ENCODE results near the gene SLC25A47.
"Not testable (repeated sequence)": the region's sequence is repeated elsewhere in the genome, so short reads cannot be mapped to it uniquely, and the experiment has no call there.

SLC25A47 gene, protein sequence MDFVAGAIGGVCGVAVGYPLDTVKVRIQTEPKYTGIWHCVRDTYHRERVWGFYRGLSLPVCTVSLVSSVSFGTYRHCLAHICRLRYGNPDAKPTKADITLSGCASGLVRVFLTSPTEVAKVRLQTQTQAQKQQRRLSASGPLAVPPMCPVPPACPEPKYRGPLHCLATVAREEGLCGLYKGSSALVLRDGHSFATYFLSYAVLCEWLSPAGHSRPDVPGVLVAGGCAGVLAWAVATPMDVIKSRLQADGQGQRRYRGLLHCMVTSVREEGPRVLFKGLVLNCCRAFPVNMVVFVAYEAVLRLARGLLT

DNA sequence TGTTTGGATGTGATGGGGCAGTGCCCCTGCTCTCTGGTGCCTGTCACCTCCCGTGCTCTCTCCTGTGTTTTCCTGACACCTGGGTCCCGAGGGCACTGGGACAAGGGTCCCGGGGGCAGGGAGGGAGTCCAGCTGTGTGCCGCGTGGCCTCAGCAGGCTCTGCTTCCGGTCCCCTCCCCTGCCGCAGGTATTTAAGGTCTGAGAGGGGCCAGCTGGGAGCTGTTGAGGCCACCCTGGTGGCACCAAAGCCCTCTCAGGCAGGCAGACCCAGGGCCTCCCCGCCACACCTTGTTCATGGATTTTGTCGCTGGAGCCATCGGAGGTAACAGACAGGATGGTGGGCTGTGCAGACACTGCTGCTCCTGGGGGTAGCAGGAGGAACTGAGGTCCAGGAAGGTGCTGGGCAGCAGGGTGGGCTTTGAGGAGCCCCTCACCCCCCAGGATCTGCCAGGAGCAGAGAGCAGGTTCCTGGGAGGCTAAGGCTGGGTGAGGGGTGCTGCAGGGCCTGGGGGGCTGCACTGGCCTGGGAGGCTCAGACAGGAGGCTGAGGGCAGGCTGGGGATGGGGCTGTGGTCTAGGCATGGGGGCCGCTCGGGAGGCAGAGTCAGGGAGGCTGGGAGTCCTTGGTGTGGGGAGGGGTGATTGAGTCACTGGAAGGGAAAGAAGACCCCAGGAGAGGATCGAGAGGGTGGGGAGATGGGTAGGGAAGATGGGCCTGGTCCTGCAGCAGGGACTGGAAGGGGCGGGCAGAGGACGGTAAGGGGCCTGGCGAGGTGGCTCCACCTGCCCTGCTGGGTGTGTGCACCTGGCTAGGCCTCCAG lies at the start of gene SLC25A47:
TSS of gene SLC25A47 (plus strand) at position 219 of the 821 bp plus-strand sequence. CDS start at position 295, 76 bp downstream.
- Histone ChIP-seq H3K9ac (ENCODE audit: low read length) (no peak within 1 kb of the TSS), H3K4me3 (ENCODE audit: low read length) (no peak within 1 kb of the TSS)

DNA sequence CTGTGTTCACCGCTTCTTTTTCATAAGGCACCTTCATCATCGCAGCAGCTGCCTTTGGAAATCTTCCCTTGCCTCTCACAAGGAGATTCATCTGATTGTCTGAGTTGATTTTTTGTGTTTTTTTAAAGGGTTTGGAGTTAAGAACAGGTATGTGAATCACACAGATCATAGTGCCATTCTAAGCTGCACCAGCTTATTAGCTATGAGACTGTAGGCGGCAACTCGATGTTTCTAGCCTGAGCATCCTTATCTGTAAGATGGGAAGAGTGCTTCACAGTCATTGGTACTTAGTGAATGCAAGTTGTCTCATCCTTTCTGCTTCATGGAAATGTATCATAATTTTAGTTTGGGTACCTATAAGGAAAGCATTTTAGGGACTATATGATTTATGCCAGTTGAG lies 48.9 kb upstream of the SLC25A47 start:
- peaks cover 7% of the 10 kb centered on the region for H3K4me1 ChIP-seq (ENCODE audit: control insufficient read depth, insufficient read depth, low read length)
- no peaks in the 10 kb centered on the region for H3K36me3 ChIP-seq (ENCODE audit: control insufficient read depth, insufficient read depth, low read length)
- no peaks in the 10 kb centered on the region for H3K27me3 ChIP-seq (ENCODE audit: control insufficient read depth, insufficient read depth, low read length)
- no peaks in the 10 kb centered on the region for H3K9me3 ChIP-seq (ENCODE audit: control insufficient read depth, low read length)
- H3K9ac ChIP-seq (ENCODE audit: low read length): no peak overlapping the region
- H3K4me3 ChIP-seq (ENCODE audit: low read length): no peak overlapping the region

More for the DNA sequence above, at the start of gene SLC25A47:
- H3K36me3 ChIP-seq (ENCODE audit: control insufficient read depth, insufficient read depth, low read length): no peaks in the 10 kb centered on the region
- peaks cover 3% of the 10 kb centered on the region for H3K4me1 ChIP-seq (ENCODE audit: control insufficient read depth, insufficient read depth, low read length)
- H3K27me3 ChIP-seq (ENCODE audit: control insufficient read depth, insufficient read depth, low read length): no peaks in the 10 kb centered on the region
- no peaks in the 10 kb centered on the region for H3K9me3 ChIP-seq (ENCODE audit: control insufficient read depth, low read length)

DNA sequence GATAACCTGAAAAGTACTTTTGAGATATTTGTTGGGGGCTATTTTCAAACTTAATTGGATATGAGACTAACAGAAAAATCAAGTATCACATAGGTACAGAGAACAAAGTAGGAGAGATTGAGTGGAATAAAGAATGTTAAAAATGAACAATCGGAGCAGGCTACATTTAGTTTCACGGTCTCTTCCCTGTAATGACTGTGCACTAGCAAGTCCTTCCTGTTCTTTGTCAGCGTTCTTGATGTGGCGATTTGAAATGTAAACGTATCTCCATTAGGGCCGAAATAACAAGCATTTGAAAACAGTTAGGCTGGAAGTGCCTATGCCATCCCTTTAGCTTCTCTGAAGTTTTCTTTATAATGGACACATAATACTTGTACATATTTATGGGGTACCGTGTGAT lies 47.9 kb upstream of the SLC25A47 start:
- Histone ChIP-seq H3K36me3 (ENCODE audit: control insufficient read depth, insufficient read depth, low read length) (no peaks in the 10 kb centered on the region), H3K4me1 (ENCODE audit: control insufficient read depth, insufficient read depth, low read length) (peaks cover 7% of the 10 kb centered on the region), H3K4me3 (ENCODE audit: low read length) (no peak overlapping the region), H3K9ac (ENCODE audit: low read length) (no peak overlapping the region), H3K27me3 (ENCODE audit: control insufficient read depth, insufficient read depth, low read length) (no peaks in the 10 kb centered on the region), H3K9me3 (ENCODE audit: control insufficient read depth, low read length) (no peaks in the 10 kb centered on the region)

DNA sequence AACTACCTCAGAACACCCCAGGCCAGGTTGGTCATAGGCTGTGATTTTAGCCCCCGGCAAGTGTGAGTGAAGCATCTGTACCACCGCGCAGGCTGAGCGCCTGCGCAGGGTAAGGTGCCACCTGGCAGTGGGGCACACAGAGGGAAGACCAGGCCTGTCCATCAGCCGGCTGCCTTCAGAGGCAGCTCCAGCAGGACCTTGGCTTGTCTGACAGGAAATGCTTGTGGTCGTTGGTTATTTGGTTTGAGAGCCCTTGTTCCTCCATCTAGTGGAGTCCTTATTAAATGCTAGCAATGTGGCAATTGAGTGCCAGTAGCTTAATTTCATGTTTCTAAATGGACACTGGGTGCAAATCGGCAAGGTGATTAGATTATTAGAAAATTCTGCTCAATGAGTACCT lies 44.4 kb upstream of the SLC25A47 start:
- Histone ChIP-seq H3K36me3 (ENCODE audit: control insufficient read depth, insufficient read depth, low read length) (no peaks in the 10 kb centered on the region), H3K9me3 (ENCODE audit: control insufficient read depth, low read length) (no peaks in the 10 kb centered on the region), H3K27me3 (ENCODE audit: control insufficient read depth, insufficient read depth, low read length) (no peaks in the 10 kb centered on the region), H3K4me3 (ENCODE audit: low read length) (no peak overlapping the region), H3K4me1 (ENCODE audit: control insufficient read depth, insufficient read depth, low read length) (no peaks in the 10 kb centered on the region), H3K9ac (ENCODE audit: low read length) (no peak overlapping the region)

DNA sequence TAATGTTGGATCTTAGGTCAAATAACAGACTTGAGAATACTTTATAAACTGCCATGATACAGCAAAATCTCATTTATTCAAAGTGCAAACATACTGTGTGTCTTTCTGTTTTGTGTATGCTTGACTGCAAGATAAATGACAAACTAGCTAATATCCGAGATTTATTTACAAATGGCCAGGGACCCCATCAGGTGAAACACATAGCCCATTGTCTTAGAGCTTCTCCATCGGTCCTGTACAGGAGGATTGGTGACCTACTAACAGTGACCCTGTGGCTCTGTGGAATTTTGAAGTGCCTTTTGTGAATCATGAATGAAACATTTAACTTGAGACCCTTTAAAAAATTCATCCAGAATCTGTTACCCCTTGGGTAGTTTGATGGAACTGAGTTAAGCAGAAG lies 44.0 kb upstream of the SLC25A47 start:
- Histone ChIP-seq H3K9me3 (ENCODE audit: control insufficient read depth, low read length) (no peaks in the 10 kb centered on the region), H3K36me3 (ENCODE audit: control insufficient read depth, insufficient read depth, low read length) (no peaks in the 10 kb centered on the region), H3K27me3 (ENCODE audit: control insufficient read depth, insufficient read depth, low read length) (no peaks in the 10 kb centered on the region), H3K4me1 (ENCODE audit: control insufficient read depth, insufficient read depth, low read length) (no peaks in the 10 kb centered on the region), H3K4me3 (ENCODE audit: low read length) (no peak overlapping the region), H3K9ac (ENCODE audit: low read length) (no peak overlapping the region)

DNA sequence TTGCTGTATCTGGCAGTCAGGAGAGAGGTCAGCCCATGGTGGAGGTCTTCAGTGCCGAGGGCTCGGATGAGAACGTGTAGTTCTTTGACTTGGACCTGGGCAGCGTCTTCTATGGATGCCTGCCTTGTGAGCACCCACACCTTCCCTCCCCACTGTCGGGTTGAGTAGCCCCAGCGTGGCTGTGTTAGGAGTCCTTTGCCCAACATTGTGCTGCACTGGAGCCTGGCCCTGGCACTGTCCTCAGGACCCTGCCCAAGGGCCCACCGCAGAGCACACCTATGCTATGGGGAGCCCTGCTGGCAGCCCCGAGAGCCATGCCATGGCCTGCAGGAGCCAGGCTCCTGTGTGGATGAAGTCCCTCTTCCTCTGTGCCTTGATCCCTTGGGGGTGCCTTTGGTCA lies 43.6 kb upstream of the SLC25A47 start:
- Histone ChIP-seq H3K4me3 (ENCODE audit: low read length) (no peak overlapping the region), H3K36me3 (ENCODE audit: control insufficient read depth, insufficient read depth, low read length) (no peaks in the 10 kb centered on the region), H3K9ac (ENCODE audit: low read length) (no peak overlapping the region), H3K27me3 (ENCODE audit: control insufficient read depth, insufficient read depth, low read length) (no peaks in the 10 kb centered on the region), H3K4me1 (ENCODE audit: control insufficient read depth, insufficient read depth, low read length) (peaks cover 3% of the 10 kb centered on the region), H3K9me3 (ENCODE audit: control insufficient read depth, low read length) (no peaks in the 10 kb centered on the region)

DNA sequence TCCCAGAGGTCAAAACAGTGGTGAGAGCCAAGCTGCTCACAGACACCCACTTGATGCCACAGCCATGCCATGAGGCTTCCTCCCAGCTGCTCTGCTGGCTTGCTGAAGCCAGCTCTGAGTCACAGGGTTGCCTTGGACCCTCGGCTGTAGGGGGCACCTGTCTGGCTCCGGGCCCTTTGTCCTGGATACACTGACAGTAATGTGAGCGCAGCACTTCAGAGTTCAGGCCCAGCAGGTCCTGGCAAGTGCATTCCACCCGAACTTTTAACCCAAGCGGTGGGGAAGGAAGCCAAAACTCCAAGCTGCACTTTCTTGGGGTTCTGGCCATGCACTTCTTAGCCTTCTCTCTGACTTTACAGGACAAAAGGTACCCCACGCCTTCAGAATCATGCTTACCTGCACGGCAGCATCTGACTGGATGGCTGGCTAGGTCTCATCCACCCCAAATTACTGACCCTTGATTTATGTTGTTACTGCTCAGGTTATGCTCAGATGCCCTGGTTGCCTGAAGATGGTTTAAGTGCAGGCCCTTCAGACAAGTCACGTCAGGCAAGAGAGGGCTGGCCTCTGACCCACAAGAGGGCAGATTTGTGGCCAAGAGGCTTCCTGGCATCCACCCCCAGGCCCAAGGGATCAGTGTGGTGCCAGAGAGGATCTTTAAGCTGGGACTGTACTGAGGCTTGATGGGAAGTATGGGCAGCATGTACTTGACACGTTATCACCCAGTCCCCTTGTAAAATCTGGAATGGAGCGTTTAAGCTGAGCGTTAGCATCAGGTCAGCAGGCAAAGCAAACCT lies 41.7 kb upstream of the SLC25A47 start:
- Histone ChIP-seq H3K9me3 (ENCODE audit: control insufficient read depth, low read length) (no peaks in the 10 kb centered on the region), H3K27me3 (ENCODE audit: control insufficient read depth, insufficient read depth, low read length) (no peaks in the 10 kb centered on the region), H3K4me3 (ENCODE audit: low read length) (no peak overlapping the region), H3K9ac (ENCODE audit: low read length) (no peak overlapping the region), H3K36me3 (ENCODE audit: control insufficient read depth, insufficient read depth, low read length) (no peaks in the 10 kb centered on the region), H3K4me1 (ENCODE audit: control insufficient read depth, insufficient read depth, low read length) (peaks cover 11% of the 10 kb centered on the region)

DNA sequence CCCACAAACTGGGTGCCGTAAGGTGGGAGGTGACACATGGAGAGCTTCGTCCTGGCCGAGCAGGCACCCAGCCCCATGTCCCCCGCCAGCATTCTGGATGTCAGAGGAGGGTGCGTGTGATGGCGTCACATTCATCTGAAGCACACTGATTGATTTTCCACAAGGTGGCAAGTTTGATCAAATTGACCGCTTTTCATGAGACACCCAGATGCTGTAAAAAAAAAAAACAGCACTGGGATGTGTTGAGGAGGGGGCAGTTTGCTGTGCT lies 41.1 kb upstream of the SLC25A47 start:
- Histone ChIP-seq H3K27me3 (ENCODE audit: control insufficient read depth, insufficient read depth, low read length) (no peaks in the 10 kb centered on the region), H3K4me1 (ENCODE audit: control insufficient read depth, insufficient read depth, low read length) (peaks cover 11% of the 10 kb centered on the region)

DNA sequence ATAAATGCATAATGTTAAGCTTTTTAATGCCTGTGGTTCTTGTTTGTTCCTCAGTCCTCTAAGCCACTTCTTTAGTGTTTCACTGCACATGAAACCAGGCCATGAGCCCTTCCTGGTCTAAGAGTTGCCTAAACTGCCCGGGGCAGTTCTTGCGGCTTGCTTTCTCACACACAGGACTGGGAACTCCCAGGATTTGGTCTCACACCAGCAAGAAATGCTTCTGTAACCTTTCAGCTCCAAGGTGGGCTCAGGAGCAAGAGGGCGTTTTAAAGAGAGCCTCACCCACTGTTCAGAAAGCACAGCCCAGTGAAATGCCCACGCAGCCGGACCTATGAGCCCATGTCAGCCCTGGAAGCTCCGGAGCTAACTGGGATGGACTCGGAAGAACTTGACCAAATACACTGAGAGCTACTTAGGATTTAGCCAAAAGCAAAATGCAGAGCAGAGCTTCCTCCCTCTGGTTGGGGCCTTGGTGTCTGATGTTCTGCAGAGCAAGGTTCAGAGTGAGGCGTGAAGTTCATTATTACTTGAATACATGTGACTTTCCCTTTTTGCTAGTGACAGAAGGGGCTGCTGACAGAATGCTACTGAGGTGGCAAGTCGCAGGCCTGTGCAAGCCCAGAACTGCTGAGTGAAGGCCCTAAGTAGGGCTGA lies 40.2 kb upstream of the SLC25A47 start:
- Histone ChIP-seq H3K36me3 (ENCODE audit: control insufficient read depth, insufficient read depth, low read length) (no peaks in the 10 kb centered on the region), H3K4me3 (ENCODE audit: low read length) (no peak overlapping the region), H3K27me3 (ENCODE audit: control insufficient read depth, insufficient read depth, low read length) (no peaks in the 10 kb centered on the region), H3K9me3 (ENCODE audit: control insufficient read depth, low read length) (no peaks in the 10 kb centered on the region), H3K4me1 (ENCODE audit: control insufficient read depth, insufficient read depth, low read length) (peaks cover 11% of the 10 kb centered on the region), H3K9ac (ENCODE audit: low read length) (no peak overlapping the region)

More for the DNA sequence above, 41.1 kb upstream of the SLC25A47 start:
- H3K4me3 ChIP-seq (ENCODE audit: low read length): no peak overlapping the region
- no peaks in the 10 kb centered on the region for H3K36me3 ChIP-seq (ENCODE audit: control insufficient read depth, insufficient read depth, low read length)
- no peaks in the 10 kb centered on the region for H3K9me3 ChIP-seq (ENCODE audit: control insufficient read depth, low read length)
- no peak overlapping the region for H3K9ac ChIP-seq (ENCODE audit: low read length)

DNA sequence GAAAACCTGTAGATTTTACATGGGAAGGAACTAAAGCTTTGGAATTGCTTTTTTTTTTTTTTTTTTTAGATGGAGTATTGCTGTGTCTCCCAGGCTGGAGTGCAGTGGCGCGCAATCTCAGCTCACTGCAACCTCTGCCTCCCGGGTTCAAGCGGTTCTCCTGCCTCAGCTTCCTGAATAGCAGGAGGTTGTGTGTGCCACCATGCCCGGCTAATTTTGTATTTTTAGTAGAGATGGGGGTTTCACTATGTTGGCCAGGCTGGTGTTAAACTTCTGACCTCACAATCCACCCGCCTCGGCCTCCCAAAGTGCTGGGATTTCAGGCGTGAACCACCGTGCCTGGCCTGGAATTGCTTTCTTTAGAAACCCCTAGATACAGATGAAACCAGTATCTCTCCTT lies 39.7 kb upstream of the SLC25A47 start:
- not testable (repeated sequence) for H3K9me3 ChIP-seq (ENCODE audit: control insufficient read depth, low read length); H3K9ac ChIP-seq (ENCODE audit: low read length); H3K4me3 ChIP-seq (ENCODE audit: low read length); H3K27me3 ChIP-seq (ENCODE audit: control insufficient read depth, insufficient read depth, low read length); H3K36me3 ChIP-seq (ENCODE audit: control insufficient read depth, insufficient read depth, low read length)
- H3K4me1 ChIP-seq (ENCODE audit: control insufficient read depth, insufficient read depth, low read length): peaks cover 11% of the 10 kb centered on the region

DNA sequence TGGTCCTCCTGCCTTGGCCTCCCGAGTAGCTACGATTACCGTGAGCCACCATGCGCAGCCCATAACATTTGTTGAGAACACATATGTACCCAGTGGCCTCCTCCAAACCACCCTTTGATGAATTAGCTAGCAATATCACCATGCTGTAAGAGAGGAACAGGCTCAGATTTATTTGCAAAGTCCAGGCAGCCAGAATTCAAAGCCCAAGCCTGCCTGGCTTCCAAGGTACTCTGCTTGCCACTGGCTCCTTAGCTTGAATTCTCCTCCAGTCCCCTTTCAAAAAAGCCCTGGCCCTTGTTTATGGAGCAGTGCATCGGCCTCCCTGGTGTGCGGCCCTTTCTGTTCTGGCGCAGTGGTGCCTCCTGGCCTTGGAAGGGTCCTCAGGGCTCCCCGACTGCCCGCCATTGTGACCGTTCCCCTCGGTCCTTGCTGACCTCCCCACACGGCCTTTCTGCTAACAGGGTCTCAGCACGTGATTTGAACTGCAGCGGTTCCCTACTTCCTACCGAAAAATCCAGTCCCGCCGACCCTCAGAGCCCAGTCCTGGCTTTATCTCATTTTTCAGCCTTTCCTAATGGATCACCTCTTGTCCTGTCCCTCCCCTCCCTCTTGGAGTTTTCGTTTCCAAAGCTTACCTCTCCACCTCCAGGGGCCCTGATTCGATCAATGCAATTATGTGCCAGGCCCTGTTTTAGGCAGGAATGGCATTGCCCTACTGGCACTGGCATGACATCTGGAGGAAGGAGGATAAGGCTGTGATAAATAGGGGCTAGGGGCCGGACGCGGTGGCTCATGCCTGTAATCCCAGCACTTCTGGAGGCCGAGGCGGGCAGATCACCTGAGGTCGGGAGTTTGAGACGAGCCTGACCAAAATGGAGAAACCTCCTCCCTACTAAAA lies 38.9 kb upstream of the SLC25A47 start:
- Histone ChIP-seq H3K9me3 (ENCODE audit: control insufficient read depth, low read length) (no peaks in the 10 kb centered on the region), H3K9ac (ENCODE audit: low read length) (peak overlapping the region; percentile 82), H3K4me3 (ENCODE audit: low read length) (no peak overlapping the region), H3K27me3 (ENCODE audit: control insufficient read depth, insufficient read depth, low read length) (no peaks in the 10 kb centered on the region), H3K36me3 (ENCODE audit: control insufficient read depth, insufficient read depth, low read length) (no peaks in the 10 kb centered on the region), H3K4me1 (ENCODE audit: control insufficient read depth, insufficient read depth, low read length) (peaks cover 11% of the 10 kb centered on the region)

All from mucosa of stomach (tissue), 1 donor.